MM.1S (cell line): ENCODE data around the gene FLAD1.

ENCODE experiments used
- DNase-seq: peaks from one replicate; pipeline ENCODE4 v3.0.0-alpha.2; 2015
- H2AFZ ChIP-seq: fragments of 300-600 bp; sonication (generic); 2 replicates; pipeline ENCODE4 v1.6.0; 2016; ENCODE audit warnings: antibody characterized with exemption, low read length
- H3F3A ChIP-seq: fragments of 300-600 bp; sonication (generic); 2 replicates; pipeline ENCODE4 v1.6.1; 2016; ENCODE audit warnings: mild to moderate bottlenecking, antibody characterized with exemption, low read length, moderate library complexity, mixed read lengths; ENCODE audit not compliant: insufficient read depth
- H3K27ac ChIP-seq: fragments of 300-600 bp; sonication (generic); 2 replicates; pipeline ENCODE4 v1.5.1; 2016; ENCODE audit warnings: mild to moderate bottlenecking, low read length
- H3K27me3 ChIP-seq: fragments of 300-600 bp; sonication (generic); replicated peaks from 2 replicates; pipeline ENCODE4 v1.6.0; 2016; ENCODE audit warnings: low read length; ENCODE audit not compliant: insufficient read depth
- H3K36me3 ChIP-seq: fragments of 300-600 bp; sonication (generic); replicated peaks from 2 replicates; pipeline ENCODE4 v1.6.1; 2016; ENCODE audit warnings: mild to moderate bottlenecking, low read length, mixed read lengths; ENCODE audit not compliant: insufficient read depth
- H3K4me1 ChIP-seq: fragments of 300-600 bp; sonication (generic); 2 replicates; pipeline ENCODE4 v1.6.1; 2016; ENCODE audit warnings: low read length, mixed read lengths
- H3K4me2 ChIP-seq: fragments of 300-600 bp; sonication (generic); 2 replicates; pipeline ENCODE4 v1.6.0; 2016; ENCODE audit warnings: low read depth, low read length
- H3K4me3 ChIP-seq: fragments of 300-600 bp; sonication (generic); 2 replicates; pipeline ENCODE4 v1.5.1; 2016; ENCODE audit warnings: low read length, mixed read lengths
- H3K79me2 ChIP-seq: fragments of 300-600 bp; sonication (generic); 2 replicates; pipeline ENCODE4 v1.6.1; 2016; ENCODE audit warnings: mixed run types, low read length, mixed read lengths
- H3K9ac ChIP-seq: fragments of 300-600 bp; sonication (generic); 2 replicates; pipeline ENCODE4 v1.6.1; 2016; ENCODE audit warnings: low read length, mixed read lengths
- H3K9me2 ChIP-seq: fragments of 300-600 bp; sonication (generic); replicated peaks from 2 replicates; pipeline ENCODE4 v1.6.1; 2016; ENCODE audit warnings: mild to moderate bottlenecking, low read length, mixed read lengths; ENCODE audit not compliant: insufficient read depth
- H3K9me3 ChIP-seq: fragments of 300-600 bp; sonication (generic); replicated peaks from 2 replicates; pipeline ENCODE4 v1.6.1; 2016; ENCODE audit warnings: mild to moderate bottlenecking, low read length, mixed read lengths; ENCODE audit not compliant: insufficient read depth
- H4K20me1 ChIP-seq: fragments of 300-600 bp; sonication (generic); 2 replicates; pipeline ENCODE4 v1.6.1; 2016; ENCODE audit warnings: mild to moderate bottlenecking, low read length, moderate library complexity, mixed read lengths; ENCODE audit not compliant: insufficient read depth
- CTCF ChIP-seq: fragments of 300-600 bp; sonication (generic); IDR thresholded peaks from 2 replicates; pipeline ENCODE4 v1.5.1; 2016; ENCODE audit warnings: antibody characterized with exemption, low read length, mixed read lengths
- EZH2 ChIP-seq: fragments of 300-600 bp; sonication (generic); optimal IDR thresholded peaks from 2 replicates; pipeline ENCODE3; 2017; ENCODE audit warnings: low read depth, mild to moderate bottlenecking, antibody characterized with exemption, low read length, mixed read lengths
- EZH2phosphoT487 ChIP-seq: fragments of 300-600 bp; sonication (generic); IDR thresholded peaks from 2 replicates; pipeline ENCODE4 v1.6.1; 2018; ENCODE audit warnings: antibody characterized with exemption, low read length

Gene FLAD1

GRCh38 chr1:155035936-155036335 lies 52.8 kb downstream of the FLAD1 start:
- H3K36me3 ChIP-seq: no peaks in the 10 kb centered on the region
- peaks cover 10% of the 10 kb centered on the region for H3F3A ChIP-seq
- TF ChIP-seq EZH2phosphoT487: no peak
- TF ChIP-seq CTCF: no peak
- TF ChIP-seq EZH2: no peak
- H3K4me1 ChIP-seq: peaks cover 16% of the 10 kb centered on the region
- no peaks in the 10 kb centered on the region for H4K20me1 ChIP-seq
- DNase-seq: no peak
- no peaks in the 10 kb centered on the region for H3K9me3 ChIP-seq
- no peak overlapping the region for H3K4me3 ChIP-seq
- H3K4me2 ChIP-seq: no peak overlapping the region
- no peak overlapping the region for H2AFZ ChIP-seq
- no peaks in the 10 kb centered on the region for H3K79me2 ChIP-seq
- H3K9me2 ChIP-seq: no peaks in the 10 kb centered on the region
- no peak overlapping the region for H3K27ac ChIP-seq
- 0 out of 2 replicates have a peak, but pooled peaks cover 8% of the 10 kb centered on the region for H3K27me3 ChIP-seq
- no peak overlapping the region for H3K9ac ChIP-seq

- Histone ChIP-seq H3K4me1 (peaks cover 16% of the 10 kb centered on the region), H3K36me3 (no peaks in the 10 kb centered on the region), H3K4me3 (no peak overlapping the region), H4K20me1 (no peaks in the 10 kb centered on the region), H3K4me2 (no peak overlapping the region), H3K79me2 (no peaks in the 10 kb centered on the region), H3K9me3 (no peaks in the 10 kb centered on the region), H3K27me3 (0 out of 2 replicates have a peak, but pooled peaks cover 5% of the 10 kb centered on the region), H3F3A (peaks cover 10% of the 10 kb centered on the region), H2AFZ (no peak overlapping the region), H3K9ac (no peak overlapping the region), H3K9me2 (no peaks in the 10 kb centered on the region), H3K27ac (no peak overlapping the region)
- DNase-seq: no peak
- TF ChIP-seq EZH2phosphoT487 (no peak), EZH2 (no peak), CTCF (no peak)
These were observed 53.9 kb downstream of the FLAD1 start for GRCh38 chr1:155037043-155037442.

GRCh38 chr1:155037851-155038441 lies 54.8 kb downstream of the FLAD1 start:
- no peak overlapping the region for H3K4me2 ChIP-seq
- DNase-seq: no peak
- H3K9me3 ChIP-seq: no peaks in the 10 kb centered on the region
- no peaks in the 10 kb centered on the region for H3K9me2 ChIP-seq
- no peak overlapping the region for H3K9ac ChIP-seq
- no peak overlapping the region for H2AFZ ChIP-seq
- 0 out of 2 replicates have a peak, but pooled peaks cover 5% of the 10 kb centered on the region for H3K27me3 ChIP-seq
- H3K4me3 ChIP-seq: no peak overlapping the region
- H3K27ac ChIP-seq: no peak overlapping the region
- H3K4me1 ChIP-seq: peaks cover 16% of the 10 kb centered on the region
- H4K20me1 ChIP-seq: no peaks in the 10 kb centered on the region
- TF ChIP-seq CTCF (no peak), EZH2phosphoT487 (no peak), EZH2 (no peak)
- no peaks in the 10 kb centered on the region for H3K36me3 ChIP-seq
- H3F3A ChIP-seq: peaks cover 10% of the 10 kb centered on the region
- H3K79me2 ChIP-seq: no peaks in the 10 kb centered on the region
